ENCODE measurements around the gene GPC3.

Gene GPC3

DNA sequence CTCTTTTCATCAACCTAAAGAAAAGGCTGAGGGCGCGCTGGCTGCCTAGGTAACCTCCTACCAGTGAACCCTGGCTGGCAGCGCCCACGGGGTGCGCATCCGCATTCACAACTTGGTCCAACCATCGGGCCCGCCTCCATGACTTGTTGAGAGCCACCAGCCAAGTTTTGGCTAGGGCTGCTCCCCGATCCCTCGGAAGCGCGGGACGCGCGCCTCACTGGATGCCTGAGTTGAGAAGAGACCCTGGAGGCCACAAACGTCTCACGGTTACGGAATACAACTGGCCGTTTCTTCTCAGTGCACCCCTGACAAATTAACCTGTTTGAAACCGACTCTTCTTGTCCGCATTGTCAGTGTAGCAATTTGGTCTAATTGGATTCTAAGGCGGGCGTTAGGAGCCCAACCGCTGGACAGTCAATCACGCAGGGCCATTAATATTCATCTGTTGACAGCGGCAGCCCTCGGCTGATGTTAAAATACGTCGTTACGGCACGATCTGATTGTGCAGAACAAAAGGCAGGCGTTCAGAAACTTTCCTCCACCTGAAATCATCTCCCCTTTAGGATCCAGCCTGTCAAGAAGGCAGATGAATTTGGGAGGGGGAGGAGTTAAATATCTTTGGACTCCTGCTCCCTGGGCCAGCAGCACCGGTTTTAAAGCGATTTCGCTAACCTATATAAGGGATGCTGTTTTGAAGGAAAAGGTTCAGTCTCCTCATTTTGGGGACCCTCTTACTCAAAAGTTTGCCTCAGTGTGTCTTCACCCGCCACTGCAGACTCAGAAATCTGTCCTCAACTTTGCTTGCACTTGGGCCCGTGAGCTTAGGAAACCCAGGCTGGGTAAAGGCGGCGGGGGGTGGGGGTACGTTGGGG is 1.2 kb downstream of the GPC3 start:
- H3K9me3 ChIP-seq (ENCODE audit: control insufficient read depth, insufficient read depth, low read length) = no peaks in the 10 kb centered on the region
- H3K4me1 ChIP-seq (ENCODE audit: control insufficient read depth, insufficient read depth, low read length) = peaks cover 3% of the 10 kb centered on the region; the same call in 1 of the 2 replicates
- no peak for DNase-seq (ENCODE audit: low read depth, low spot score)
- H3K27ac ChIP-seq (ENCODE audit: low read length) = no peak overlapping the region
- no peaks in the 10 kb centered on the region for H3K36me3 ChIP-seq (ENCODE audit: control insufficient read depth, insufficient read depth, low read length)
- WGBS (ENCODE audit: insufficient coverage, insufficient read length) = no CpG with 5 or more reads among the region's 40 CpGs
- peaks cover 2% of the 10 kb centered on the region; the same call in 1 of the 2 replicates for H3K27me3 ChIP-seq (ENCODE audit: control insufficient read depth, insufficient read depth, low read length)
- peak overlapping the region; percentile 42; the same call in 1 of the 2 replicates for H3K4me3 ChIP-seq (ENCODE audit: low read length)

DNA sequence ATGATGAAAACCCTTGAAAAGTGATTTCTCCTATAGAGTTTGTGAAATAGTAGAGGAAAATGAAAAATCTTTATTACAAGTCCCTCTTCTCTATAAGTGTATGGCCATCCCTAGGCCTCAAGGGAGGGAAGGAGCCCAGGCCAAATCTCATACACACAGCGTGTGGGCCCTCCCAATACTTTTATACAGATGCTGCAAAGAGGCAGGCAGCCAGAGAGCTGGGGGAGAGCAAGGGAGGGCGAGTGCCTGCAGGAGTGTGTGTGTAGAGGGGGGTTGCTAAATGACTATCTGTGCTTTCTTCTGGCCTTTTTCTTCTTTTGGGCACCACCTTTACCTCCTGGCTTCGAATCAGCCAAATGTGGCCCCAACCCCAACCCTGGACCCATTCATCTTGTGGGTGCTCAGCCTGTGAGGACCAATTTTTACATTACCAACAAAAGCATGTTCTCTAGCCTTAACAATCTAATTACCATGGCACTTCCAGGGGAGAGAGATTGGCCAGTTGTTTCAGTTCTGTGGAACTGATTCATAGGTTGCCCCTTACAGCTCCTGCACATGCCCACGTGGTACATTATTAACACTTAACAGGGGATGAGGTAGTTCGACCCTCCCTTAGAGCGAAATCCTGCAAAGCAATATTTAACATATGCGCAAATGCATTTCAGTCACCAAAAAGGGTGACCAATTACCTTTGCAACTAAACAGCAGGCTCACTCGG is 2.0 kb downstream of the GPC3 start:
- peaks cover 2% of the 10 kb centered on the region; the same call in 1 of the 2 replicates for H3K27me3 ChIP-seq (ENCODE audit: control insufficient read depth, insufficient read depth, low read length)
- H3K27ac ChIP-seq (ENCODE audit: low read length) = no peak overlapping the region
- no peaks in the 10 kb centered on the region for H3K9me3 ChIP-seq (ENCODE audit: control insufficient read depth, insufficient read depth, low read length)
- no peak for DNase-seq (ENCODE audit: low read depth, low spot score)
- no peak overlapping the region; the same call in 1 of the 2 replicates for H3K4me3 ChIP-seq (ENCODE audit: low read length)
- peaks cover 3% of the 10 kb centered on the region; the same call in 1 of the 2 replicates for H3K4me1 ChIP-seq (ENCODE audit: control insufficient read depth, insufficient read depth, low read length)
- no CpG with 5 or more reads among the region's 8 CpGs for WGBS (ENCODE audit: insufficient coverage, insufficient read length)
- H3K36me3 ChIP-seq (ENCODE audit: control insufficient read depth, insufficient read depth, low read length) = no peaks in the 10 kb centered on the region

DNA sequence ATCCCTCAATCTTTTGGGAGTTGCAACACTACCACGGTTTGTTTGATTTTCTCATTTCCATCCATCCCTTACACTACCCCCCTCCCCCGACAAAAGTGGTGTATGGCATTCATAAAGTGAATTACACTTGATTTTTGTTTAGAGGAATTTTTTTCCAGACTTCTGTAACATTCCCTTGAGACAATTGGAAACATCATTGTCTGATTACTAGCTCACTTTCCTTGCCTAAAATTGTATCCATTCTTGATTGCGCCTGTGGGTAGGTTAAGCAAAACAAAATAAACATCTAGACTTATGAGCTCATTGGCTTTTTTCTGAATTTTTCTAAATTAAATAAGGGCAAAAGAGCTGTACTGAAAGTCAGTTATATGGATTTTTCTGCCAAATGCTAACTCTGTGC is 3.5 kb downstream of the GPC3 start:
- H3K36me3 ChIP-seq (ENCODE audit: control insufficient read depth, insufficient read depth, low read length) = no peaks in the 10 kb centered on the region
- no peak overlapping the region for H3K4me3 ChIP-seq (ENCODE audit: low read length)
- H3K27ac ChIP-seq (ENCODE audit: low read length) = no peak overlapping the region
- peaks cover 2% of the 10 kb centered on the region; the same call in 1 of the 2 replicates for H3K27me3 ChIP-seq (ENCODE audit: control insufficient read depth, insufficient read depth, low read length)
- no peaks in the 10 kb centered on the region for H3K9me3 ChIP-seq (ENCODE audit: control insufficient read depth, insufficient read depth, low read length)
- peaks cover 1% of the 10 kb centered on the region; the same call in 1 of the 2 replicates for H3K4me1 ChIP-seq (ENCODE audit: control insufficient read depth, insufficient read depth, low read length)
- WGBS (ENCODE audit: insufficient coverage, insufficient read length) = no CpG with 5 or more reads among the region's 3 CpGs
- no peak for DNase-seq (ENCODE audit: low read depth, low spot score)

DNA sequence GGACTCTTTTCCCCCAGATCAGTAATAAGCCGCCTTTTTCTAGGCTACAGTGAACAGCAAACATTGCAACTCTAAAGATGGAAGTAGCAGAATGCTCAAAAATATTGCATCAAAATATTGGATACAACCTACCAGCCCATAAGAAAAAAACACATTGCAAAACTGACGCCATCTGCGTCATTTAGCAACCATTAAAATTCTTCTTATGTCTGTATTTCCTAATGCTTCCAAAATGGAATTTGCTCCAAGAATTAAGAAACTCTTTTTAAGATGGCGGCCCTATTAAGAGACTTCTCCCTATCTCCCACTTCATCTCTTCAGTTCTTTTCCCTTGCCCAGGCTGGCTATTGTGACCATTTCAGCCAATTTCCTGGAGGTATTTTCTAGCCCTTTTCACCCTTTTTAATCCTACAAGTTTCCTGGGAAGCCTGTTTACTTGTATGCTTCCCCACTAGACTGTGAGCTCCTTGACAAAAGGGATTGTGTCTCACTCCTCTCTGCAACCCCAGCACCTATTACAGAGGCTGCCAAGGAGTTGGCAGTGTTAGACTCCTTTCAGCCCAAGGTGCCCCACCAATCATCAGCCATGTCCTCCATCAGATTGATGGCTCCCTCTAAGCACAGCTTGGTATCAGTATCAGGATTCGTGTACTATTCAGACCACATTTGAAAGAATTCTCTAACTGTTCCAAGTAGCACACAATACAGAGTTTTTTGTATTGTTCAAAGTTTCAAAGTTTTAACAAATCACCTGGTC is 4.4 kb downstream of the GPC3 start:
- Histone ChIP-seq H3K4me1 (ENCODE audit: control insufficient read depth, insufficient read depth, low read length) (peaks cover 1% of the 10 kb centered on the region; the same call in 1 of the 2 replicates), H3K9me3 (ENCODE audit: control insufficient read depth, insufficient read depth, low read length) (no peaks in the 10 kb centered on the region)
- no peak for DNase-seq (ENCODE audit: low read depth, low spot score)

DNA sequence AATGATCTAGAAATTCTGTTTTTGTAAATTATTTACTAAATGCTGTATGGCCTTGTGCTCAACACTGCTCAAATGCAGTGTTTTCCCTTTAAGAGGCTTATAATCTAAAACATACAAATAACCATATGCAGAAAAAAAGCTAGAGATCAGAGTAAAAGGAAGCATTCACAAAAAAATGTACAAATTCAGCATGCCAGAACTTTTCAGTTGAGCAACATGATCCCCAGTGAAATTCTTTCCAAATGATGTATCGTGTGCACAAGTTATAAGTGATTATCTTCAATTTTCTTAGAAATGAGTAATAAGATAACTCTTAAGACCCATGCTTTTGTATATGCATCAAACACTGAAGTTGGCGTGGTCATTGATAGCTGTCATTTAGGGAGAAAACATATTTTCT is 5.0 kb downstream of the GPC3 start:
- DNase-seq (ENCODE audit: low read depth, low spot score) = no peak
- no CpG with 5 or more reads among the region's 2 CpGs for WGBS (ENCODE audit: insufficient coverage, insufficient read length)
- Histone ChIP-seq H3K4me3 (ENCODE audit: low read length) (no peak overlapping the region), H3K9me3 (ENCODE audit: control insufficient read depth, insufficient read depth, low read length) (no peaks in the 10 kb centered on the region), H3K36me3 (ENCODE audit: control insufficient read depth, insufficient read depth, low read length) (no peaks in the 10 kb centered on the region), H3K4me1 (ENCODE audit: control insufficient read depth, insufficient read depth, low read length) (peaks cover 1% of the 10 kb centered on the region; the same call in 1 of the 2 replicates), H3K27me3 (ENCODE audit: control insufficient read depth, insufficient read depth, low read length) (peaks cover 2% of the 10 kb centered on the region; the same call in 1 of the 2 replicates), H3K27ac (ENCODE audit: low read length) (no peak overlapping the region)

More for the DNA sequence above, 4.4 kb downstream of the GPC3 start:
- H3K27ac ChIP-seq (ENCODE audit: low read length) = no peak overlapping the region
- H3K27me3 ChIP-seq (ENCODE audit: control insufficient read depth, insufficient read depth, low read length) = peaks cover 2% of the 10 kb centered on the region; the same call in 1 of the 2 replicates
- H3K4me3 ChIP-seq (ENCODE audit: low read length) = no peak overlapping the region
- WGBS (ENCODE audit: insufficient coverage, insufficient read length) = no CpG with 5 or more reads among the region's 5 CpGs
- no peaks in the 10 kb centered on the region for H3K36me3 ChIP-seq (ENCODE audit: control insufficient read depth, insufficient read depth, low read length)

DNA sequence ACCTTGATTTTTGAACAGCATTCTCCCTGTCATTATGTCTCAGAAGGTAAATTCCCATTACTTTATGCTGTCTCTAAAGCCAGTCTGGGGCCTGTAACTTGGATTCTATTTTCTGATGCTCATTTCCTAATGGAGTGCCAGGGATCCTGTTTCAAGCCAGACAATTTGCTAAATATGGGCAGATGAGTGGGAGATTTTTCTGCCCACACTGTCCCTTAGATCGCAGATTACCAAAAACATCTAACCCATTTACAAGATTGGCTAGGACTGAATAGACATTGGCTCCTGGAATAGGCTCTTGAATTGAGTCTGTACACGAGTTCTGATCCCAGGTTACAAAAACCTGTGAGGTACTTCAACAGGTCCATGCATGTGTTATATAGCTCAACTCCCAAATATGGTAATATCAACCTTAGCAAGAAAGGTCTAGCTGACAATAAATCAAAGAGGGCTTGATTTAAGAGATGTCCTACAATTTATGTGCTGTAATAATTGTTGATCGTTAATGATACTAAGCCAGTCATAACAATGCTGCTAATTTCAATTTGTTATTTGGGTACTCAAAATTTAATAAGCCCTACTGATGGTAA is 5.7 kb downstream of the GPC3 start:
- no peak overlapping the region for H3K4me3 ChIP-seq (ENCODE audit: low read length)
- no peaks in the 10 kb centered on the region for H3K36me3 ChIP-seq (ENCODE audit: control insufficient read depth, insufficient read depth, low read length)
- no peak overlapping the region for H3K27ac ChIP-seq (ENCODE audit: low read length)
- H3K9me3 ChIP-seq (ENCODE audit: control insufficient read depth, insufficient read depth, low read length) = no peaks in the 10 kb centered on the region
- WGBS (ENCODE audit: insufficient coverage, insufficient read length) = no CpG with 5 or more reads among the region's 3 CpGs
- no peak for DNase-seq (ENCODE audit: low read depth, low spot score)
- peaks cover under 1% of the 10 kb centered on the region; the same call in 1 of the 2 replicates for H3K27me3 ChIP-seq (ENCODE audit: control insufficient read depth, insufficient read depth, low read length)
- H3K4me1 ChIP-seq (ENCODE audit: control insufficient read depth, insufficient read depth, low read length) = peaks cover 1% of the 10 kb centered on the region; the same call in 1 of the 2 replicates

DNA sequence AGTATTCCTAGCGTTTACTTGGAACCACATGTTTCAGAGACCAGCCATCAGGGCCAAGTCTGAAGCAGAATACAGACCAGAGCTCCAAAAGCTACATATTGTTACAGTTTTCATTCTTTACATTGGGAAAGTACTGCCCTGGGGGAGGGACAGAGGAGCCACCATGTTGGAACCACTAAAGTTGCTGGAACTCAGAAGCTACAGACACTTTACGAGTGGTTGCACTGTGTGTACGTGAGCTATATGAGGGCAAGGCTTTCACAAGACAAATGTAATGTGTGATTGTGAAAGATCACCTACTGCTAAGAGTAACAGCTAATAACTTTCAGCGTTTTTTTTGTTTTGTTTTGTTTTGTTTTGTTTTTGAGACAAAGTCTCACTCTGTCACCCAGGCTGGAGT is 11.7 kb downstream of the GPC3 start:
- H3K4me1 ChIP-seq (ENCODE audit: control insufficient read depth, insufficient read depth, low read length) = no peaks in the 10 kb centered on the region
- H3K36me3 ChIP-seq (ENCODE audit: control insufficient read depth, insufficient read depth, low read length) = no peaks in the 10 kb centered on the region
- no peaks in the 10 kb centered on the region for H3K9me3 ChIP-seq (ENCODE audit: control insufficient read depth, insufficient read depth, low read length)
- no peak overlapping the region for H3K4me3 ChIP-seq (ENCODE audit: low read length)
- no peak for DNase-seq (ENCODE audit: low read depth, low spot score)
- no peak overlapping the region for H3K27ac ChIP-seq (ENCODE audit: low read length)
- WGBS (ENCODE audit: insufficient coverage, insufficient read length) = no CpG with 5 or more reads among the region's 4 CpGs
- H3K27me3 ChIP-seq (ENCODE audit: control insufficient read depth, insufficient read depth, low read length) = no peaks in the 10 kb centered on the region

DNA sequence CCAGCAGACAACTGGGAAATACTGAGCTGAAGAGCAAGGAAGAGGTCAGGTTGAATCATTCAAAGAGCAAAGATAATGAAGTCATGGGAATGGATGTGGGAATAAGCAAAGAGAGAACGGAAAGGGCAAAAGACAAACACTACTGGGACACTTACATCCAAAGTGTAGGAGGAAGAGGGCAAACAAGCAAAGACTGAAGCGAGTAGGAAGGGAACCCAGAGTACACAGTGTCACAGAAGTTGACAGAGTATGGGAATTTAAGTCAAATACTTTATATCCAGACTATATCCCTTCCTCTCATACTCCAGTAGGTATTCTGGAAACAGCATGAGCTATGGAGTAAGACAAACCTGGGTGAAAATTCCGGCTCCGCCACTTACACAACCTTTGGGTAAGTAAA is 12.5 kb downstream of the GPC3 start:
- WGBS (ENCODE audit: insufficient coverage, insufficient read length) = no CpG with 5 or more reads among the region's 4 CpGs
- H3K27me3 ChIP-seq (ENCODE audit: control insufficient read depth, insufficient read depth, low read length) = no peaks in the 10 kb centered on the region
- H3K9me3 ChIP-seq (ENCODE audit: control insufficient read depth, insufficient read depth, low read length) = no peaks in the 10 kb centered on the region
- H3K36me3 ChIP-seq (ENCODE audit: control insufficient read depth, insufficient read depth, low read length) = no peaks in the 10 kb centered on the region
- no peak overlapping the region for H3K4me3 ChIP-seq (ENCODE audit: low read length)
- no peaks in the 10 kb centered on the region for H3K4me1 ChIP-seq (ENCODE audit: control insufficient read depth, insufficient read depth, low read length)
- no peak for DNase-seq (ENCODE audit: low read depth, low spot score)
- no peak overlapping the region for H3K27ac ChIP-seq (ENCODE audit: low read length)

DNA sequence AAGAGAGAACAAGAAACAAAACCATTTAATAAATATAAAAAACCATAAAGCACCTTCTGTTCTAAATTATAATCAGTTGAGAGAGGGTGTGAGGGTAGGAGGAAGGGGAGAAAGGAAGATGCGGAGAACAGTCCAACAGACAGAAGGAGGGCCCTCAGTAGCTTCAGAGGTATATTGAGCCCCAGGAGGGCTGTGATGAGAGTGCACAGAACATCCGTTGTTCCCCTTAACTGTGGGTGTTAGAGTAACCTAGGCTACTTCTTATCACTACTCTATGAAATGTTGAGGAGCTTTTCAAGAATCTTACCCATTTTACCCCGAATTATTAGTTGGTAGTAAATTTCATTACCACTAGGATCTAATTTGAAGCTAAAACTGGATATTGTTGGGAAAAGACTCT is 13.8 kb downstream of the GPC3 start:
- WGBS (ENCODE audit: insufficient coverage, insufficient read length) = no CpG with 5 or more reads among the region's 3 CpGs
- no peaks in the 10 kb centered on the region for H3K9me3 ChIP-seq (ENCODE audit: control insufficient read depth, insufficient read depth, low read length)
- peaks cover 2% of the 10 kb centered on the region for H3K4me1 ChIP-seq (ENCODE audit: control insufficient read depth, insufficient read depth, low read length)
- no peaks in the 10 kb centered on the region for H3K27me3 ChIP-seq (ENCODE audit: control insufficient read depth, insufficient read depth, low read length)
- no peaks in the 10 kb centered on the region for H3K36me3 ChIP-seq (ENCODE audit: control insufficient read depth, insufficient read depth, low read length)
- H3K4me3 ChIP-seq (ENCODE audit: low read length) = no peak overlapping the region
- no peak for DNase-seq (ENCODE audit: low read depth, low spot score)
- no peak overlapping the region for H3K27ac ChIP-seq (ENCODE audit: low read length)

DNA sequence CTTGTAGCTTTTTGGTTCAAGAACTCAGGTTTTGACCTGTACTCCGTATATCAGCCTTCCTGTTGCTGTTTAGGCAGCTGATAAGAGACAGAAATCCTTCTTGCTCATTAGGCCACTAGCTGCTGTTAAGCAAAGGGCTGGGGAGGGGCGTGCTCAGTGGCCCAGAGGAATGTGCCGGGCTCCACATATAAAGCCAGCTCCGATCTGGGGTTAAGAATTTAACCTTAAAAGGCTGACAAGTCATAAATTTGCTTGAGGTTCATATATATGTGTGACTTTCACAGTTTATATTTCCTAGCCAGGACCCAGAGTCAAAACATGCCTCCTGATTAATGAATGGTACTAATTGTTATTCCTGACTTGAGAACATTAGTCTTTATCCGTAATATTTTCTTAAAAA is 15.3 kb downstream of the GPC3 start:
- WGBS (ENCODE audit: insufficient coverage, insufficient read length) = no CpG with 5 or more reads among the region's 5 CpGs
- no peak overlapping the region for H3K27ac ChIP-seq (ENCODE audit: low read length)
- no peak for DNase-seq (ENCODE audit: low read depth, low spot score)

More for the DNA sequence above, 15.3 kb downstream of the GPC3 start:
- Histone ChIP-seq H3K9me3 (ENCODE audit: control insufficient read depth, insufficient read depth, low read length) (no peaks in the 10 kb centered on the region), H3K4me1 (ENCODE audit: control insufficient read depth, insufficient read depth, low read length) (peaks cover 3% of the 10 kb centered on the region), H3K4me3 (ENCODE audit: low read length) (no peak overlapping the region), H3K36me3 (ENCODE audit: control insufficient read depth, insufficient read depth, low read length) (no peaks in the 10 kb centered on the region), H3K27me3 (ENCODE audit: control insufficient read depth, insufficient read depth, low read length) (no peaks in the 10 kb centered on the region)
